CD4-positive, alpha-beta memory T cell (primary cell): ENCODE measurements around the gene CHST10. TPM values are rescaled to one million over a fixed set of nuclear protein-coding genes. Genes with fewer than 3 reads are reported as not detected.

Experiments used
- CTCF ChIA-PET: fragments of 350-600 bp; sonication (Branson Sonifier 250); formaldehyde crosslinking; loops from one replicate; lab custom pipeline; 2021; ENCODE audit warnings: inconsistent platforms; ENCODE audit not compliant: partially characterized antibody; lab: Charles Lee
- POLR2A ChIA-PET: fragments of 350-600 bp; sonication (Branson Sonifier 250); formaldehyde crosslinking; loops from one replicate; lab custom pipeline; 2021; ENCODE audit not compliant: partially characterized antibody; lab: Charles Lee
- DNase-seq, 5 donors: peaks; one replicate each; pipeline versions ENCODE4 v3.0.0 to v3.0.0-alpha.2; 2020 to 2022; ENCODE audit warnings: mixed read lengths in 1 of 5
- H3K27ac ChIP-seq: one replicate; pipeline ENCODE4 v1.7.0; 2013; ENCODE audit warnings: low read depth, low read length
- H3K27me3 ChIP-seq: 2 replicates; pipeline ENCODE4 v1.7.0; 2013; ENCODE audit warnings: mild to moderate bottlenecking, low read length, moderate library complexity; ENCODE audit not compliant: insufficient read depth
- H3K36me3 ChIP-seq: 2 replicates; pipeline ENCODE4 v1.7.0; 2013; ENCODE audit warnings: mild to moderate bottlenecking, low read length, moderate library complexity; ENCODE audit not compliant: insufficient read depth
- H3K4me1 ChIP-seq: 2 replicates; pipeline ENCODE4 v1.7.0; 2013; ENCODE audit warnings: mild to moderate bottlenecking, low read length, moderate library complexity; ENCODE audit not compliant: insufficient read depth
- H3K4me3 ChIP-seq, 2 donors: one replicate each; pipeline ENCODE4 v1.7.0; 2013; ENCODE audit warnings: low read length in 2 of 2, mild to moderate bottlenecking in 1 of 2
- H3K9me3 ChIP-seq, 2 donors: one replicate each; pipeline ENCODE4 v1.7.0; 2013; ENCODE audit warnings: low read length in 2 of 2, control low read depth in 1 of 2; ENCODE audit not compliant: control insufficient read depth in 1 of 2
- H3K27ac Mint-ChIP-seq, 7 donors: one replicate each; pipeline ENCODE4 v1.8.0; 2020 to 2021; ENCODE audit warnings: mixed read lengths in 7 of 7, mild to moderate bottlenecking in 6 of 7, inconsistent platforms in 3 of 7, moderate library complexity in 3 of 7
- H3K27me3 Mint-ChIP-seq, 2 donors: one replicate each; pipeline ENCODE4 v1.8.0; 2020 to 2021; ENCODE audit warnings: mixed read lengths in 2 of 2
- H3K36me3 Mint-ChIP-seq, 2 donors: one replicate each; pipeline ENCODE4 v1.8.0; 2020 to 2021; ENCODE audit warnings: mixed read lengths in 2 of 2, inconsistent platforms in 1 of 2, mild to moderate bottlenecking in 1 of 2
- H3K4me1 Mint-ChIP-seq, 4 donors: one replicate each; pipeline ENCODE4 v1.8.0; 2020 to 2021; ENCODE audit warnings: mixed read lengths in 4 of 4, mild to moderate bottlenecking in 1 of 4
- H3K4me3 Mint-ChIP-seq, 8 donors: one replicate each; pipeline ENCODE4 v1.8.0; 2020 to 2021; ENCODE audit warnings: mixed read lengths in 8 of 8, mild to moderate bottlenecking in 7 of 8, moderate library complexity in 6 of 8, inconsistent platforms in 3 of 8
- H3K9me3 Mint-ChIP-seq, 8 donors: one replicate each; pipeline ENCODE4 v1.8.0; 2020 to 2021; ENCODE audit warnings: mixed read lengths in 8 of 8, mild to moderate bottlenecking in 5 of 8, inconsistent platforms in 3 of 8, moderate library complexity in 1 of 8
- intact Hi-C: fragments of 100-400 bp; cut with micrococcal nuclease; formaldehyde crosslinking; loops from one replicate; pipeline ENCODE4 v1.15.1; 2023
- polyA plus RNA-seq, 2 donors: library from polyadenylated mRNA; unstranded; fragments of 300-500 nt; fragmentation: Illumina TruSeq; gene quantifications; one replicate each; pipeline ENCODE4 v1.2.3, GENCODE V29; 2021
- total RNA-seq, 2 experiments: library from RNA; stranded (reverse); gene quantifications; one replicate each; pipeline ENCODE4 v1.2.3, GENCODE V29; 2021

CHST10 gene
- total and polyA plus RNA-seq, 4 experiments from 2014 or later, result 0.24 to 1.7 (median 1.2) TPM

GRCh38 chr2:100408104-100408503, 9.4 kb downstream of the CHST10 start:
- POLR2A ChIA-PET, result no interaction called here
- no peak overlapping the region for H3K27ac Mint-ChIP-seq
- no peak overlapping the region for H3K4me3 Mint-ChIP-seq

GRCh38 chr2:100407563-100407962, 9.9 kb downstream of the CHST10 start:
- Mint-ChIP-seq H3K4me1 (no peaks in the 10 kb centered on the region), H3K9me3 (no peaks in the 10 kb centered on the region), H3K27ac (peak overlapping the region in 1 of 7 donors; percentile 42), H3K27me3 (peaks cover 0 to 2% of the 10 kb centered on the region in 2 donors), H3K4me3 (no peak overlapping the region), H3K36me3 (peaks cover 0 to 2% of the 10 kb centered on the region in 2 donors)
- H3K4me1 ChIP-seq, result no peaks in the 10 kb centered on the region
- DNase-seq, result no peak
- no peak overlapping the region for H3K4me3 ChIP-seq
- H3K36me3 ChIP-seq, result no peaks in the 10 kb centered on the region
- intact Hi-C loops, result no loop called here
- POLR2A ChIA-PET, result no interaction called here
- CTCF ChIA-PET, result no interaction called here
- no peaks in the 10 kb centered on the region for H3K27me3 ChIP-seq
- no peaks in the 10 kb centered on the region for H3K9me3 ChIP-seq
- no peak overlapping the region for H3K27ac ChIP-seq

More at GRCh38 chr2:100408104-100408503, 9.4 kb downstream of the CHST10 start:
- no peaks in the 10 kb centered on the region for H3K9me3 Mint-ChIP-seq
- no peak overlapping the region for H3K27ac ChIP-seq
- CTCF ChIA-PET, result no interaction called here
- H3K27me3 ChIP-seq, result no peaks in the 10 kb centered on the region
- no peaks in the 10 kb centered on the region for H3K9me3 ChIP-seq
- no peaks in the 10 kb centered on the region for H3K36me3 ChIP-seq
- H3K27me3 Mint-ChIP-seq, result peaks cover 0 to 2% of the 10 kb centered on the region in 2 donors
- no peaks in the 10 kb centered on the region for H3K4me1 ChIP-seq
- intact Hi-C loops, result no loop called here
- peaks cover 0 to 2% of the 10 kb centered on the region in 2 donors for H3K36me3 Mint-ChIP-seq
- no peaks in the 10 kb centered on the region for H3K4me1 Mint-ChIP-seq
- H3K4me3 ChIP-seq, result no peak overlapping the region
- DNase-seq, result no peak

- Mint-ChIP-seq H3K4me1 (no peaks in the 10 kb centered on the region), H3K27me3 (peaks cover 0 to 2% of the 10 kb centered on the region in 2 donors), H3K4me3 (no peak overlapping the region), H3K9me3 (no peaks in the 10 kb centered on the region), H3K36me3 (peaks cover 0 to 2% of the 10 kb centered on the region in 2 donors), H3K27ac (no peak overlapping the region)
- ChIA-PET CTCF (no interaction called here), POLR2A (no interaction called here)
- H3K9me3 ChIP-seq, result no peaks in the 10 kb centered on the region
- no peaks in the 10 kb centered on the region for H3K27me3 ChIP-seq
- intact Hi-C loops, result no loop called here
- no peak overlapping the region for H3K27ac ChIP-seq
- H3K4me3 ChIP-seq, result no peak overlapping the region
- no peak for DNase-seq
- no peaks in the 10 kb centered on the region for H3K36me3 ChIP-seq
- no peaks in the 10 kb centered on the region for H3K4me1 ChIP-seq
These were observed 10.4 kb downstream of the CHST10 start for GRCh38 chr2:100407073-100407472.

GRCh38 chr2:100406120-100406508, 11.4 kb downstream of the CHST10 start:
- Mint-ChIP-seq H3K4me3 (no peak overlapping the region), H3K36me3 (peaks cover 0 to 2% of the 10 kb centered on the region in 2 donors), H3K27ac (no peak overlapping the region), H3K4me1 (no peaks in the 10 kb centered on the region), H3K27me3 (peaks cover 0 to 2% of the 10 kb centered on the region in 2 donors), H3K9me3 (no peaks in the 10 kb centered on the region)
- Histone ChIP-seq H3K4me3 (no peak overlapping the region), H3K27ac (no peak overlapping the region), H3K4me1 (no peaks in the 10 kb centered on the region), H3K9me3 (no peaks in the 10 kb centered on the region), H3K36me3 (no peaks in the 10 kb centered on the region), H3K27me3 (no peaks in the 10 kb centered on the region)
- no peak for DNase-seq
- POLR2A ChIA-PET, result no interaction called here
- intact Hi-C loops, result no loop called here
- CTCF ChIA-PET, result no interaction called here

GRCh38 chr2:100405403-100406119, 11.9 kb downstream of the CHST10 start:
- Histone ChIP-seq H3K27ac (no peak overlapping the region), H3K9me3 (no peaks in the 10 kb centered on the region), H3K4me3 (no peak overlapping the region), H3K4me1 (no peaks in the 10 kb centered on the region), H3K36me3 (no peaks in the 10 kb centered on the region), H3K27me3 (no peaks in the 10 kb centered on the region)
- Mint-ChIP-seq H3K9me3 (no peaks in the 10 kb centered on the region), H3K27ac (peak overlapping the region in 1 of 7 donors; percentile 8), H3K36me3 (peaks cover 0 to 2% of the 10 kb centered on the region in 2 donors), H3K4me1 (no peaks in the 10 kb centered on the region), H3K27me3 (peaks cover 0 to 2% of the 10 kb centered on the region in 2 donors), H3K4me3 (no peak overlapping the region)
- POLR2A ChIA-PET, result no interaction called here
- intact Hi-C loops, result no loop called here
- CTCF ChIA-PET, result no interaction called here
- DNase-seq, result no peak

- ChIA-PET POLR2A (no interaction called here), CTCF (interaction anchor here (1.0 kb wide), 1 partner anchor 23 kb away, joined by 3 read pairs; no protein-coding TSS in a partner anchor)
- H3K36me3 ChIP-seq, result no peaks in the 10 kb centered on the region
- no peaks in the 10 kb centered on the region for H3K4me1 ChIP-seq
- Mint-ChIP-seq H3K36me3 (peaks cover 0 to 2% of the 10 kb centered on the region in 2 donors), H3K27ac (peak overlapping the region in 2 of 7 donors; percentile 3 to 59), H3K9me3 (no peaks in the 10 kb centered on the region), H3K4me3 (no peak overlapping the region), H3K4me1 (no peaks in the 10 kb centered on the region), H3K27me3 (peaks cover 0 to 2% of the 10 kb centered on the region in 2 donors)
- H3K27me3 ChIP-seq, result no peaks in the 10 kb centered on the region
- H3K9me3 ChIP-seq, result no peaks in the 10 kb centered on the region
- intact Hi-C loops, result no loop called here
- DNase-seq, result no peak
- no peak overlapping the region for H3K27ac ChIP-seq
- no peak overlapping the region for H3K4me3 ChIP-seq
These were observed 13.1 kb downstream of the CHST10 start for GRCh38 chr2:100404411-100404810.

GRCh38 chr2:100403722-100404121, 13.7 kb downstream of the CHST10 start:
- DNase-seq, result no peak
- Histone ChIP-seq H3K27ac (no peak overlapping the region), H3K4me1 (no peaks in the 10 kb centered on the region), H3K27me3 (no peaks in the 10 kb centered on the region), H3K36me3 (no peaks in the 10 kb centered on the region), H3K9me3 (no peaks in the 10 kb centered on the region), H3K4me3 (no peak overlapping the region)
- Mint-ChIP-seq H3K36me3 (peaks cover 0 to 2% of the 10 kb centered on the region in 2 donors), H3K4me3 (no peak overlapping the region), H3K9me3 (no peaks in the 10 kb centered on the region), H3K27me3 (peaks cover 0 to 2% of the 10 kb centered on the region in 2 donors), H3K4me1 (no peaks in the 10 kb centered on the region), H3K27ac (no peak overlapping the region)
- intact Hi-C loops, result no loop called here
- CTCF ChIA-PET, result interaction anchor here (1.0 kb wide), 1 partner anchor 22 kb away, joined by 3 read pairs; no protein-coding TSS in a partner anchor
- POLR2A ChIA-PET, result no interaction called here
